PC-3 (cell line): Measurements from ENCODE around the gene NFAM1.

Source experiments
- CTCF ChIP-seq: fragments of 300-600 bp; sonication (generic); conservative IDR thresholded peaks from 2 replicates; pipeline ENCODE4 v1.5.1; 2017; ENCODE audit warnings: antibody characterized with exemption, low read depth, mild to moderate bottlenecking, low read length
- EZH2 ChIP-seq: fragments of 300-600 bp; sonication (generic); IDR thresholded peaks from one replicate; pipeline ENCODE4 v1.6.1; 2017; ENCODE audit warnings: antibody characterized with exemption, mild to moderate bottlenecking, low read length; ENCODE audit not compliant: unreplicated experiment

DNA sequence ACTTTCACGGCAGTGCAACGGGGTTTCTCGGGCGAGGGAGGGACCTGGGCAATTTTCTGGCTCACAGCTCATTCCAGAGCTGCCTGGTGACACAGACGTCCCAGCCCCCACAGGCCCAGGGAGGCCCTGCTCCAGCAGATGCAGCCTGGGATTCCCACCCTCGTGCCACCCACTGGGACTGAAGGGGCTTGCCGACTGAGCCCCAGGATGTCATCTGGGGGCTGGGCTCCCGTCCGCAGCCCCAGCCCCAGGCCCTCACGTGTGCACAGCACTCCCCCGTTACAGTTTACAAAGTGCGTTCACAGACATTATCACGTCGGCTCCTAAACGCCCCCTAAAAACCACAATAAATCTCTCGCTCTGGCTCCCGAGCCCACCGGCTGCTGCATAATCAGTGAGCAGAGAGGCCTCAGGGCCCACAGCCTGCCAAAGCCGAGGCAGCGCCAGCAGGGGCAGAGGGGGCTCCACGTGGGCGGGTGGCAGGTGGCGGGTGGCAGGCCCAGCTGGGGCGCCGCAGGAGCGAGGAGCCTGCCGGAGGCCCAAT, 84.8 kb downstream of the NFAM1 start:
- TF ChIP-seq CTCF (no peak), EZH2 (no peak)
